GM21423 (cell line): ENCODE measurements around the gene ZBTB40.

Experiments
- ATAC-seq: cut with Tn5 transposase; IDR thresholded peaks from one replicate; pipeline ENCODE4 v1.9.1; 2021; ENCODE audit warnings: mild to moderate bottlenecking, moderate library complexity; ENCODE audit not compliant: unreplicated experiment

The ZBTB40 gene

DNA sequence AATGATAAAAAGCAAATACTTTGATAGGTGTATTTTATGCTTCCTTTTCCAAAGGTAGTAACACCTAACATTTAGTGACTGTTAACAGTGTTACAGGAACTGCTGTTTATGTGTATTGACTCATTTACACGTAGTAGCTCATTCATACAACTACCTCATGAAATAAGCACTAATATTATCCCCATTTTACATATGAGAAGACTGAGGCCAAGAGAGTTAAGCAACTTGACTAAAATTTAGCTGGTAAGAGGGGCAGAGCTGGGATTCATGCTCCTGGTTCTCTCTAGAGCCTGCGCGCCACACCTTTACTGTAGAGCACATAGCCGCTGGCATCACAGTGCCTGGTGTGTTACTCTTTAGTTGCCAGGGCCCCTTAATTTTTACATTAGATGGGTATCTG is 11.3 kb downstream of the ZBTB40 start:
- no peak for ATAC-seq

- ATAC-seq = no peak
Observed at GRCh38 chr1:22465015-22465565, 13.4 kb downstream of the ZBTB40 start.

DNA sequence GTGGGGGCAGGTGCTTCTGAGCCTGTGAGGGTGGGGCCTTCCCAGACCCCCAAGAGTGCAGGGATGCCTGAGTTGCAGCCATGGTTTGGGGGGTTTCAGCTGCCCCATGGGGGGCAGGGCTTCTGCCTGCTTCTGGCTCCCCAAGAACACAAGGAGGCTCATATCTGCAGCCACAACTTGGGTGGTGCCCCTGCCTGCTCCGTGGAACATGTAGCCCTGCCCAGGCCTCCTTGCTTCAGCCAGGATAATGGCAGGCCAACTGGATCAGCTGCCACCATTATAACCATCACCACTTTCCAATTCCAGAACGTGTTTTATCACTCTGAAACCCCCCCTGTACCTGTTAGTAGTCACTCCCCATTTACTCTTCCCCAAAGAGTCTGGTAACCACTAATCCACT is 14.0 kb downstream of the ZBTB40 start:
- ATAC-seq = no peak

DNA sequence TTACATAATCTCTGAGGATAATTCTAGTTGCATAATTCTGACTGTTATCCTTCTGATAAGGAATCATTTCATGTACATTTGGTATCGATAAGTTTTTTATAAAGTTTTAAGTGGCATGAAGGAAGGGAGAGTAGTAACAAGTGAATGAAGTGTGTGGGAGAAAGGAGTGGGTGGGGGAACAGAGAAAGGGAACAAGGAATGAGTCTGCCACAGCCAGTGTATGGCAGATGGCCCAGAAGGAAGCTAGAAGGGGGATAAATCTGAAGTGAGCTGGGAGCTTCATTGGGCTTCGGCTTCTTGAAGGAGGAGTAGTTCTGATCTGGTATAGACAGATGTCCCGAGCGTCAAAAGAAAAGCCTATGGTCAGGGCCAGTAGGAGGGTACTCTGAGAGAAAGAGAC is 18.6 kb downstream of the ZBTB40 start:
- no peak for ATAC-seq

DNA sequence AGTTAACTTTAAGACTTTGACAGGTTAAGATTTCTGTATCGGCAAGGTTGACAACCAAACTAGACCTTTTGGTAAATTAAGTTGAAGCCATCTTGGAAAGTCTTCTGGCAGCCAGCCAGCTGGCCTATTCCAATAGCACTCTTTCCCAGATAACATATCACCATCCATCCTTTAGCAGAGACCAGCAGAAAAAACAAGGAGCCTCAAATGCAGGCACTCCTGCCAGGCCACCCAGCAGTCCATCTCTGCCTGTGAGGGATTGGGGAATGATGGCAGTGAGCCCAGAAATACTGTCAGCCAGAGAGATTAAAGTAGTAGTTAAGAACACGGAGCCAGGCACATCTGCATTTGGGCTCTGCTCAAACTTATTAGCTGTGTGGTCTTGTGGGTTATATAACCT is 19.4 kb downstream of the ZBTB40 start:
- ATAC-seq = no peak

GRCh38 chr1:22471610-22472009 is 20.0 kb downstream of the ZBTB40 start:
- no peak for ATAC-seq

DNA sequence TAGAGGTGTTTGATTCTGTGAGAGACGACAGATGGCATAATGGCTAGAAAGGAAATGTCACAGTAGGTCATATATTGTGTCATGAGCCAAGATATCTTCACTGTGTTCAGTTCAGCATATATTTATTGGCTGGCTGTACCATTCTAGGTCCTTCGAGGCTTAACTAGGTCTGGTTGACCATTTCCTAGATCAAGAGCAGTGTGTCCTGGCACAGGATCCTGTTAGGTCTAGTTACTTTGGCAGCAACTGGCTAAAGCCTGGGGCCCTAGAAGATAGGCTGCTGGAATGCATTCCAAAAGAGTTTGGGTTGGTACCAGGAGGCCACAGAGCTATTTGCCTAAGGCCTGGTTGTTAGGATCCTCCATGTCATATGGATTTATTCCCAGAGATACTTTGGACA is 20.9 kb downstream of the ZBTB40 start:
- ATAC-seq = no peak

- no peak for ATAC-seq
Observed at GRCh38 chr1:22473952-22474351, 22.3 kb downstream of the ZBTB40 start.

GRCh38 chr1:22476566-22476965 is 24.9 kb downstream of the ZBTB40 start:
- ATAC-seq = no peak

DNA sequence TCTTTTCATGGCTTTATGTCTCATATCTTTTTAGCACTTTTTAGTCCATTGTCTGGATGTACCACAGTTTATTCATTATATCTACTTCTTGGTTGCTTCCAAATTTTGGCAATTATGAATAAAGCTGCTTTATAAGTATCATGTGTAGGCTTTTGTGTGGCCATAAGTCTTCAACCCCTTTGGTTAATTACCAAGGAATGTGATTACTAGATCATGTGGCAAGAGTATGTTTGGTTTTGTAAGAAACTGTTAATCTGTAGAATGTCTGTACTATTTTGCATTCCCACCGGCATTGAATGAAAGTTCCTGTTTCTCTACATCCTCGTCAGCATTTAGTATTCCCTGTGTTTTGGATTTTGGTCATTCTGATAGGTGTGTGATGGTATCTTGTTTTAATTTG is 31.5 kb downstream of the ZBTB40 start:
- ATAC-seq = no peak

DNA sequence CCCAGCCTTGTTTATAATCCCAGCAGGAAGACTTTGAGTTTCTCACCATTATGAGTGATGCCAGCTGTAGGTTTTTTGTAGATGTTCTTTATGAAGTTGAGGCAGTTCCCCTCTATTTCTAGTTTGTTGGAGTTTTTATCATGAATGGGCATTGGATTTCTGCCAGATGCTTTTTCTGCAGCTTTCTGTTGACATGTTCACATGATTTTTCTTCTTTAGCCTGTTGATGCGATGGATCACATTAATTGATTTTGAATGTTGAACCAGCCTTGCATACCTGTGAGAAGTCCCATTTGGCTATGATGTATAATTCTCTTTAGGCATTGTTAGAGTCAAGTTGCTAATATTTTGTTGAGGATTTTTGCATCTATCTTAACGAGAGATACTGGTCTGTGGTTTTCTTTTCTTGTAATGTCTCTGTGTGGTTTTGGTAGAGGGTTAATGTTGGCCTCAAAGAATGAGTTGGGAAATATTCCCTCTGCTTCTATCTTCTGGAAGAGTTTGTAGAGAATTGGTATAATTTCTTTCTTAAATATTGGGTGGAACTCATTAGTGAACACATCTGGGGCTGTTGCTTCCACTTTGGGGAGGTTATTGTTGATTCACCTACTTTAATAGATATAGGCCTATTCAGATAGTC is 33.2 kb downstream of the ZBTB40 start:
- no peak for ATAC-seq

GRCh38 chr1:22485431-22485830 is 33.8 kb downstream of the ZBTB40 start:
- no peak for ATAC-seq

GRCh38 chr1:22487781-22488180 is 36.1 kb downstream of the ZBTB40 start:
- ATAC-seq = no peak

DNA sequence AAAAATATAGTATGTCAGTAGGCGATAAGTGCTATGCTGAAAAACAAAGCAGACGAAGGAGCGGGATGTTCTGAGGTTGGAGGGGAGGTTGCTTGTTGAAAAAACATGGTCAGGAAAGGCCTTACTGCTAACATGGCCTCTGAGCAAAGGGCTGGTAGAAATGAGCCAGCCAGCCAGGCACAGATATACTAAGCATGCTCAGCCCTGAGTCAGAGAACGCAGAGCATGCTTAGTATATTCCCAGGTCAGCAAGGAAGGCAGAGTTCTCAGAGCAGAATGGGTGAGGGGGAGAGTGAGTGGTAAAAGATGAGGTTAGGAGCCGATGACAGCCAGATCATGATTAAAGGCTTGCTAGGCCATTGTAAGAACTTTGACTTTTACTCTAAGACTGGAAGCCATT is 36.7 kb downstream of the ZBTB40 start:
- no peak for ATAC-seq

DNA sequence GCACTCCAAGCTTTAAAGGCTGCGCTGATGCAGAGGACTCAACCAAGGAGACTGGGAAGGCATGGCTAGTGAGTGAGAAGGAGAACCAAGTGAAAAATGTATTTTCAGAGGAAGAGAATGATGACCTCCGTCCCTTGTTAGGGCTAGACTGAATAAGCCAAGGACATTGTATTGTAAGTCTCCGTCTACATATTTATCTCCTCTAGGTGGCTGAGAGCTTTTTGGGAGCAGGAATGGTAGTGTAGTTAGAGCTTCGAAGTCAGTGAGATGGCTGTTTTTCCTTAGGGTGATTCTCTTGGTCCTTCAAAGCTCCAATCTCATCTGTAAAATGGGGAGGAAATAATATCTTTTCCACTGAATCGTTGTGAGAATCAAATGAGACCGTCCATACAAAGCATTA is 37.6 kb downstream of the ZBTB40 start:
- ATAC-seq = no peak

GRCh38 chr1:22489823-22490222 is 38.2 kb downstream of the ZBTB40 start:
- ATAC-seq = no peak

GRCh38 chr1:22490309-22490708 is 38.7 kb downstream of the ZBTB40 start:
- ATAC-seq = no peak

GRCh38 chr1:22491995-22492715 is 40.5 kb downstream of the ZBTB40 start:
- ATAC-seq = no peak

DNA sequence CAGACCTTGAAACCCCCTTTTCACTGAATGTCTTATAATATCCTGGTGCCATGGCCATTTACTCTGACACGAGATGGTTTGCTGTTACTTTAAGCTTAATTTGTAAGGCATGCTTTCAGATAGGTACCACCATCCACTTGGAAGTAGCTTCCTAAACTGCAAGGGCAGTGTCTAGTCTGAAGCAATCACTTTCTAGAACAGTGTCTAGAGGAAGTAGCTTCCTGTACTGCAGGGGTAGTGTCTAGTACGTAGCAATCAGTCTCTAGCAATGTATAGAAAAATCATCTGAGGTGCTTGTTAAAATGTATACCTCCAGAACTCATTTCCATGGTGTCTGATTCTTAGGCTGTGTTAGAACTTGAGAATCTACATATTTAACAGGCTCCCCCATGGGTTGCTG is 42.5 kb downstream of the ZBTB40 start:
- ATAC-seq = no peak

DNA sequence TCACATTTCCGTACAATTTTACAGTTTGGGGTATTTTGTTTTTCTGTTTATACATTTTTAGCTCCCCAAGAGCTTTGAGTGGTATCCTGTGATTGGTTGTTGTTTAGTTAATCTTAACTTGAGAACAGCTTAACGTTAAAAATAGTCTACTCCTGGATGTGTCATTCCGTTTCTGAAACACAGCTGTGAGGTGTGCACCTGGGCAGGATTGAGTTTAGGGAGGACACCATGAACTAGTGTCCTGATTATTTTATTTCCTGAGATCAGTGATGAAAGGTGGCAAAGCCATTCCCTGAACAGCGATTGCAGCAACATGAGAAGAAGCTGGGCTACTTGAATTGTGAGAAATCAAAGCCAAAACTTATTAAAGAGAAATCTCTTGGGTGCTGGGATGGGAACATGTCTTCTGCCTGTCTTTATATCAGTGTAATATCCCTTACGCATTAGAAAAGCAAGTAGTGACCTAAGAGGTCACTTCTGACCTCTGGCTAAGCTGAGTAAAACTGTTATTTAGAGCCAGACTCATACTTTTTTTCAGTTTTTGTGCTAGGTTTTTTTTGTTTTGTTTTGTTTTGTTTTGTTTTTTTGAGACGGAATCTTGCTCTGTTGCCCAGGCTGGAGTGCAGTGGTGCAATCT is 43.4 kb downstream of the ZBTB40 start:
- ATAC-seq = no peak

DNA sequence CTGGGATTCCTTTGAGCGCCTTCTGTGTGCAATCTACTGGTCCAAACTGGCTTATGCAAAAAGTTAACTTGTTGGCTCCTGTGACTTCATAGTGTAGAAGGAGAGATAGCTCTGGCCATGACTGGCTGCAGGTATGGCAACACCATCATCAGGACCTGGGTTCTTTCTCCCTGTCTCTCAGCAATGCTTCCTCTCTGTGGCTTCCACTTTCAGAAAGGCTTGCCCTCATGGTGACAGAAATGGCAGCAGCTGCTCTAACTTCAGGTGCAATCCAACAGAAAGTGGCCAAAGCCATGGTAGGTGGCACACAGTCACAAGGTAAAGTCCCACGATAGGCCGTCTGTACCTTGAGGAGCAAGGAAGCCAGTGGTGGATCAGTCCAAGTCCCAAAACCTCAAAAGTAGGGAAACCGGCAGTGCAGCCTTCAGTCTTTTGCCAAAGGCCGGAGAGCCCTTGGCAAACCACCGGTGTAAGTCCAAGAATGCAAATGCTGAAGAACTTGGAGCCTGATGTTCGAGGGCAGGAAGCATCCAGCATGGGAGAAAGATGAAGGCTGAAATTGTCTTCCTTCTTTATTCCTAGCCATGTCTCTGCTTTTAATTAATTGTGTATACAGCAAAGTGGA is 45.0 kb downstream of the ZBTB40 start:
- ATAC-seq = no peak

DNA sequence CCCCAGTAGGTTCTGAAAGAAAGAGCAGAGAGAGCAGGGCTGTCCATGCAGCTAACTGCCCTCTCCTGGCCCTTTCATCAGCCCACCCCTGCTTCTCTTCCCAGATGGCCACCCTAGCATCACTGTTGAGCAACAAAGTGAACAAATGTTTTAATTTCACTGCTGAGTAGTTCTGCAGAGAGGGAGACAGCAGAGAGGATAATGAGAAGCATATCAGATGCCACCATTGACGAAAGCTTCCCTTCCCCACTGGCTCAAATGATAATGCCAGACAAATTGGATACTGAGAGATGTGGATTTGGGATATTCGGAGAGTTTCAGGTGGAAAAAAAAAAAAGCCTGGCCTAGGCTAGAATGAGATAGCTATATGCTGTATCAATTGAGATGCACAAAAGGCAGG is 46.8 kb downstream of the ZBTB40 start:
- ATAC-seq = no peak
